ENCODE data around the gene GCG. TPM values are rescaled to one million over a fixed set of nuclear protein-coding genes. Genes with fewer than 3 reads are reported as not detected.

Gene GCG
- polyA plus RNA-seq, 1 donor (not counting 4 experiments of a cell fraction or from before 2014, with no cell fraction given), result not detected

DNA sequence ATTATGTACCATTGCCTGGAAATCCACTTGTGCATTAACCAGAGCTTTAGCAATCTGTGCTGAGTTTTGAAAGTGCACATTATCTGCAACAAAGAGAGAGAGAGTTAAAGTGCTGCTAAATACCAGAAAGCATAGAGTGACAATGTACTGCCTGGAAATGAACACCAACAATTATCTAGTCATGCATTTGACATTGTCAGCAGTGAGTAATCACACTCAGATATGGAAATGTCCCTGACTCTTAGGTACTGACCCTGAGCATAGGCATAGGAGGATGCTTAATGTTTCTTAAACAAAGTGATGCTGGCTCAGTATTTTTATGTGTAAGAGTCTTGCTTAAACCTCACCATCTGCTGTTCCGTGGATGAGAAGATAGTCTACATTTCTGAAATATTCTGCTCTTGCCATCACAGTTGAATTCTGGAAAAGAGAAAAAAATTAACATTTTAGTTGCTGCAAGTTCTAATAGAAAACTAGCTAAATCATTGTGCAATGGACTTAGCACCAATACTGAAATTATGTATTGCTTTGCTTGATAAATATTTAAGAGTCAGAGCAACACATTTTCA, 20.8 kb upstream of the GCG start:
- DNase-seq (ENCODE audit: low read depth, low spot score) (no peak), FAIRE-seq (no peak)
- Histone ChIP-seq H3K4me1 (ENCODE audit: control insufficient read depth, extremely low read depth, insufficient read depth, low read length) (no peaks in the 10 kb centered on the region), H3K4me2 (ENCODE audit: control insufficient read depth, extremely low read depth, insufficient read depth, low read depth, low read length) (no peak overlapping the region), H3K36me3 (ENCODE audit: control insufficient read depth in 2 of 2, extremely low read depth in 1 of 2, insufficient read depth in 2 of 2, low read length in 2 of 2) (peaks cover 0 to 12% of the 10 kb centered on the region in 2 experiments), H3K9me1 (ENCODE audit: control insufficient read depth, extremely low read depth, insufficient read depth, low read length) (no peaks in the 10 kb centered on the region), H3K79me2 (ENCODE audit: control insufficient read depth, insufficient read depth, low read length) (no peaks in the 10 kb centered on the region), H4K20me1 (ENCODE audit: control insufficient read depth, extremely low read depth, insufficient read depth, low read length) (no peaks in the 10 kb centered on the region), H2AFZ (ENCODE audit: control insufficient read depth, low read length) (no peak overlapping the region), H3K27ac (ENCODE audit: control insufficient read depth, insufficient read depth, low read length) (no peak overlapping the region), H3K4me3 (ENCODE audit: control insufficient read depth in 2 of 3, extremely low read depth in 1 of 3, insufficient read depth in 2 of 3, low read depth in 1 of 3, low read length in 3 of 3) (no peak overlapping the region), H3K9ac (ENCODE audit: control insufficient read depth, extremely low read depth, insufficient read depth, low read length) (no peak overlapping the region), H3K9me3 (ENCODE audit: control insufficient read depth, low read depth, low read length) (no peaks in the 10 kb centered on the region), H3K27me3 (ENCODE audit: control insufficient read depth, extremely low read depth, insufficient read depth, low read length) (no peaks in the 10 kb centered on the region)
- dilution Hi-C loops (cut with MboI; ENCODE audit: extremely low pct_ligation_motif_present, low sequenced_read_pairs), result no loop called here
- TF ChIP-seq, protein P1, sequence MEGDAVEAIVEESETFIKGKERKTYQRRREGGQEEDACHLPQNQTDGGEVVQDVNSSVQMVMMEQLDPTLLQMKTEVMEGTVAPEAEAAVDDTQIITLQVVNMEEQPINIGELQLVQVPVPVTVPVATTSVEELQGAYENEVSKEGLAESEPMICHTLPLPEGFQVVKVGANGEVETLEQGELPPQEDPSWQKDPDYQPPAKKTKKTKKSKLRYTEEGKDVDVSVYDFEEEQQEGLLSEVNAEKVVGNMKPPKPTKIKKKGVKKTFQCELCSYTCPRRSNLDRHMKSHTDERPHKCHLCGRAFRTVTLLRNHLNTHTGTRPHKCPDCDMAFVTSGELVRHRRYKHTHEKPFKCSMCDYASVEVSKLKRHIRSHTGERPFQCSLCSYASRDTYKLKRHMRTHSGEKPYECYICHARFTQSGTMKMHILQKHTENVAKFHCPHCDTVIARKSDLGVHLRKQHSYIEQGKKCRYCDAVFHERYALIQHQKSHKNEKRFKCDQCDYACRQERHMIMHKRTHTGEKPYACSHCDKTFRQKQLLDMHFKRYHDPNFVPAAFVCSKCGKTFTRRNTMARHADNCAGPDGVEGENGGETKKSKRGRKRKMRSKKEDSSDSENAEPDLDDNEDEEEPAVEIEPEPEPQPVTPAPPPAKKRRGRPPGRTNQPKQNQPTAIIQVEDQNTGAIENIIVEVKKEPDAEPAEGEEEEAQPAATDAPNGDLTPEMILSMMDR (optimal IDR thresholded peaks at IDR 0.05 in 1 of 3, IDR thresholded peaks at IDR 0.05 in 1 of 3, conservative IDR thresholded peaks at IDR 0.05 in 1 of 3; ENCODE audit: extremely low read depth in 1 of 3, insufficient read depth in 2 of 3, low read length in 3 of 3), result no peak
- no peak for TF ChIP-seq EZH2 (IDR thresholded peaks at IDR 0.05; ENCODE audit: low read length)

DNA sequence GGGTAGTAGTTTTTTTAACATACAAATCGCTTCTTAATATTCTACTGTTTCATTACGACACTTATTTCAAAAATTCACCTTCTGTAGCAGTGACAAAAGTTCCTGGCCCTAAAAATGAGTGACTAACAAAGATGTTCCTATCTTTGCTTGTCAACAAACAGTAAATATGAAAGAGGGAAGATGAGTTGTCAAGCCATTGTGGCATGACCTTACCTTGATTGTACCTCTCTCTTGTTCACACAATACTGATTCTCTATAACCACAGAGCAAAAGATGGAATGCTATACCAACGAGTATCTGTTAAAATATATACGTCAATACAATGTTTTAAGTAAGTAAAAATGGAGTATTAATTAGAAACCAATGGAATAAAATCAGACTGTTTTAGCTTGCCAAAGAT, 14.7 kb upstream of the GCG start:
- FAIRE-seq (no peak), DNase-seq (ENCODE audit: low read depth, low spot score) (no peak)
- dilution Hi-C loops (cut with MboI; ENCODE audit: extremely low pct_ligation_motif_present, low sequenced_read_pairs), result no loop called here
- TF ChIP-seq, protein P1 (optimal IDR thresholded peaks at IDR 0.05 in 1 of 3, IDR thresholded peaks at IDR 0.05 in 1 of 3, conservative IDR thresholded peaks at IDR 0.05 in 1 of 3; ENCODE audit: extremely low read depth in 1 of 3, insufficient read depth in 2 of 3, low read length in 3 of 3), result no peak
- no peak for TF ChIP-seq EZH2 (IDR thresholded peaks at IDR 0.05; ENCODE audit: low read length)
- H3K4me2 ChIP-seq (ENCODE audit: control insufficient read depth, extremely low read depth, insufficient read depth, low read depth, low read length), result no peak overlapping the region
- no peaks in the 10 kb centered on the region for H4K20me1 ChIP-seq (ENCODE audit: control insufficient read depth, extremely low read depth, insufficient read depth, low read length)
- H3K4me3 ChIP-seq (ENCODE audit: control insufficient read depth in 2 of 3, extremely low read depth in 1 of 3, insufficient read depth in 2 of 3, low read depth in 1 of 3, low read length in 3 of 3), result no peak overlapping the region
- H3K36me3 ChIP-seq (ENCODE audit: control insufficient read depth in 2 of 2, extremely low read depth in 1 of 2, insufficient read depth in 2 of 2, low read length in 2 of 2), result peaks cover 0 to 7% of the 10 kb centered on the region in 2 experiments
- H3K9me1 ChIP-seq (ENCODE audit: control insufficient read depth, extremely low read depth, insufficient read depth, low read length), result no peaks in the 10 kb centered on the region
- no peaks in the 10 kb centered on the region for H3K4me1 ChIP-seq (ENCODE audit: control insufficient read depth, extremely low read depth, insufficient read depth, low read length)
- H2AFZ ChIP-seq (ENCODE audit: control insufficient read depth, low read length), result no peak overlapping the region
- no peaks in the 10 kb centered on the region for H3K27me3 ChIP-seq (ENCODE audit: control insufficient read depth, extremely low read depth, insufficient read depth, low read length)
- H3K79me2 ChIP-seq (ENCODE audit: control insufficient read depth, insufficient read depth, low read length), result no peaks in the 10 kb centered on the region
- no peaks in the 10 kb centered on the region for H3K9me3 ChIP-seq (ENCODE audit: control insufficient read depth, low read depth, low read length)
- no peak overlapping the region for H3K27ac ChIP-seq (ENCODE audit: control insufficient read depth, insufficient read depth, low read length)
- H3K9ac ChIP-seq (ENCODE audit: control insufficient read depth, extremely low read depth, insufficient read depth, low read length), result no peak overlapping the region

Measured in keratinocyte (primary cell).